Chondrocyte (in vitro differentiated cells): ENCODE data around the gene KLC4. TPM values are rescaled to one million over a fixed set of nuclear protein-coding genes. Genes with fewer than 3 reads are reported as not detected.

Experiments used
- DNase-seq: peaks from one replicate; pipeline ENCODE4 v3.0.0; 2021; ENCODE audit warnings: mixed read lengths, low spot score
- H3K27ac Mint-ChIP-seq: one replicate; pipeline ENCODE4 v1.8.0; 2021; ENCODE audit warnings: mild to moderate bottlenecking, moderate library complexity, mixed read lengths; ENCODE audit not compliant: unreplicated experiment
- H3K27me3 Mint-ChIP-seq: 2 replicates; pipeline ENCODE4 v1.8.0; 2021; ENCODE audit warnings: low read depth, mixed read lengths
- H3K36me3 Mint-ChIP-seq: 2 replicates; pipeline ENCODE4 v1.8.0; 2021; ENCODE audit warnings: low read depth, mixed read lengths
- H3K4me1 Mint-ChIP-seq: 2 replicates; pipeline ENCODE4 v1.8.0; 2021; ENCODE audit warnings: low read depth, mild to moderate bottlenecking, mixed read lengths
- H3K4me3 Mint-ChIP-seq: one replicate; pipeline ENCODE4 v1.8.0; 2021; ENCODE audit warnings: mild to moderate bottlenecking, moderate library complexity, mixed read lengths; ENCODE audit not compliant: unreplicated experiment
- H3K9me3 Mint-ChIP-seq: 2 replicates; pipeline ENCODE4 v1.8.0; 2021; ENCODE audit warnings: low read depth, mixed read lengths
- total RNA-seq: library from RNA; stranded (reverse); gene quantifications from 3 replicates; pipeline ENCODE4 v1.2.1, GENCODE V29; 2021
- TF ChIP-seq, protein P1 (sequence below): fragments of 200-600 bp; sonication (generic); IDR thresholded peaks from 2 replicates; pipeline ENCODE4 v1.5.0; 2021; ENCODE audit warnings: antibody characterized with exemption, mild to moderate bottlenecking, moderate library complexity

Gene KLC4
- total RNA-seq, 1 donor from 2014 or later, result 30.0 TPM

DNA sequence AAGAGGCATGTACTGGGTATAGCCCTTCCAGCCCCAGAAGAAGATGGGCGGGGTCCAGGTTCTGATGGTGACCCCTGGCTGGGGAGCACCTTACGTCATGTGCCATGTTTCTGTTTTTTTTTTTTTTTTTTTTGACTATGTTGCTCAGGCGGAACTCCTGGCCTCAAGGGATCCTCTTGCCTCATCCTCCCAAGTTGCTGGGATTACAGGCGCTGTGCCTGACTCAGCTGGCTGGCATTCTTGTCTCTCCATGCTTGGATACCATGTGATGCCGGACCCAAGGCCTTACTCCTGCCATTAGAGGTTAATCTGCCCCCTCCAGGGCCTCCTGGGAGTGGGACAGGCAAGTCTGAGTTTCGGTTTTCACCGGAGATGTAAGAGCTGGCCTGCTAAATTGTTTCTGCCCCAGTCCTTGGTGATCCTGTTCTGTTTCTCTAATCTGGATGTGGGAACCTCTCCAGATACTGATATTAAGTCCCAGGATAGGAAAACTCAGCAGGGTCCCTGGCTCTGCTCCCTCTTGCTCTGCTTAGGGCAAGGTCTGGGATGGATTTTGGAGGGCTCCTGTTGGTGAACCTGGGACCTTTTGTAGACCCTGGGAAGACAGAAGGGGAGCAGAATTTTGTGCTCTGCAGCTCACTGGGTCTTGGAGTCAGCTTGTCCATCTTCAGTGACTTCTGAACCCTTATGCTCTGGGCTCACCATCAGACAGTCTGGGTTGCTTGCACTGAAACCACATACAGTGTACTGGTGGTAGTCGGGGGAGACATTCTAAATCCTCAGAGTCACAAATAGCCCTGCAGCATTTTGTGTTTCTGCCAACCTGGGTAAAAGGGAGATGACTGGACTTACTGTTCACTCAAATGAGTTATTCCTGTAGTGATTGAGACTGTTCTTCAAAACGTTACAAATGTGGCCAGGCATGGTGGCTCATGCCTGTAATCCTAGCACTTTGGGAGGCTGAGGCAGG, 61.8 kb downstream of the KLC4 start:
- H3K9me3 Mint-ChIP-seq, result no peaks in the 10 kb centered on the region
- H3K4me3 Mint-ChIP-seq, result peak overlapping the region; percentile 28
- TF ChIP-seq, protein P1, sequence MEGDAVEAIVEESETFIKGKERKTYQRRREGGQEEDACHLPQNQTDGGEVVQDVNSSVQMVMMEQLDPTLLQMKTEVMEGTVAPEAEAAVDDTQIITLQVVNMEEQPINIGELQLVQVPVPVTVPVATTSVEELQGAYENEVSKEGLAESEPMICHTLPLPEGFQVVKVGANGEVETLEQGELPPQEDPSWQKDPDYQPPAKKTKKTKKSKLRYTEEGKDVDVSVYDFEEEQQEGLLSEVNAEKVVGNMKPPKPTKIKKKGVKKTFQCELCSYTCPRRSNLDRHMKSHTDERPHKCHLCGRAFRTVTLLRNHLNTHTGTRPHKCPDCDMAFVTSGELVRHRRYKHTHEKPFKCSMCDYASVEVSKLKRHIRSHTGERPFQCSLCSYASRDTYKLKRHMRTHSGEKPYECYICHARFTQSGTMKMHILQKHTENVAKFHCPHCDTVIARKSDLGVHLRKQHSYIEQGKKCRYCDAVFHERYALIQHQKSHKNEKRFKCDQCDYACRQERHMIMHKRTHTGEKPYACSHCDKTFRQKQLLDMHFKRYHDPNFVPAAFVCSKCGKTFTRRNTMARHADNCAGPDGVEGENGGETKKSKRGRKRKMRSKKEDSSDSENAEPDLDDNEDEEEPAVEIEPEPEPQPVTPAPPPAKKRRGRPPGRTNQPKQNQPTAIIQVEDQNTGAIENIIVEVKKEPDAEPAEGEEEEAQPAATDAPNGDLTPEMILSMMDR, result peak; percentile 46
- peaks cover 91% of the 10 kb centered on the region for H3K4me1 Mint-ChIP-seq
- DNase-seq, result peak; percentile 90
- peak overlapping the region; percentile 97 for H3K27ac Mint-ChIP-seq
- H3K27me3 Mint-ChIP-seq, result no peaks in the 10 kb centered on the region
- H3K36me3 Mint-ChIP-seq, result no peaks in the 10 kb centered on the region

DNA sequence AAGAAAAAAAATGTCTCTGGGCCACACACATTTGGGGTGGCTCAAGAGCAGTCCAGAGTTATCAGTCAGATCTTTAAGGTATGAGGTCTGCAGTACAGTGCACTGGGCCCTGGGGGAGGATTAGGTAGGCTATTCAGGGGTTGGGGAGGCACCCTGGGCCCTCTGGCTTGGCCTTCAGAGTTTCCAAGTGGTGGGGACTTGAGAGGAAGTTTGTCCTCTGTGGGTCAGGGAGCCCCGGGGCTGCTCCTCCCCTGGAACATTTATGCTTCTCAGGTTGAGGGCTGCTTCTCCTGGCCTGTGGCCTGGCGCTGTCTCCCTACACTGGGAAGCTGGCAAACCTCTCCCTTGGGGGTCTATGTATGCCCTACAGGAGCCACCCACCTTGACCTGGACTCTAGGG, 62.7 kb downstream of the KLC4 start:
- H3K4me3 Mint-ChIP-seq, result no peak overlapping the region
- TF ChIP-seq, protein P1, result no peak
- no peaks in the 10 kb centered on the region for H3K27me3 Mint-ChIP-seq
- H3K4me1 Mint-ChIP-seq, result peaks cover 89% of the 10 kb centered on the region
- DNase-seq, result peak; percentile 65
- H3K36me3 Mint-ChIP-seq, result no peaks in the 10 kb centered on the region
- no peaks in the 10 kb centered on the region for H3K9me3 Mint-ChIP-seq
- H3K27ac Mint-ChIP-seq, result peak overlapping the region; percentile 97

DNA sequence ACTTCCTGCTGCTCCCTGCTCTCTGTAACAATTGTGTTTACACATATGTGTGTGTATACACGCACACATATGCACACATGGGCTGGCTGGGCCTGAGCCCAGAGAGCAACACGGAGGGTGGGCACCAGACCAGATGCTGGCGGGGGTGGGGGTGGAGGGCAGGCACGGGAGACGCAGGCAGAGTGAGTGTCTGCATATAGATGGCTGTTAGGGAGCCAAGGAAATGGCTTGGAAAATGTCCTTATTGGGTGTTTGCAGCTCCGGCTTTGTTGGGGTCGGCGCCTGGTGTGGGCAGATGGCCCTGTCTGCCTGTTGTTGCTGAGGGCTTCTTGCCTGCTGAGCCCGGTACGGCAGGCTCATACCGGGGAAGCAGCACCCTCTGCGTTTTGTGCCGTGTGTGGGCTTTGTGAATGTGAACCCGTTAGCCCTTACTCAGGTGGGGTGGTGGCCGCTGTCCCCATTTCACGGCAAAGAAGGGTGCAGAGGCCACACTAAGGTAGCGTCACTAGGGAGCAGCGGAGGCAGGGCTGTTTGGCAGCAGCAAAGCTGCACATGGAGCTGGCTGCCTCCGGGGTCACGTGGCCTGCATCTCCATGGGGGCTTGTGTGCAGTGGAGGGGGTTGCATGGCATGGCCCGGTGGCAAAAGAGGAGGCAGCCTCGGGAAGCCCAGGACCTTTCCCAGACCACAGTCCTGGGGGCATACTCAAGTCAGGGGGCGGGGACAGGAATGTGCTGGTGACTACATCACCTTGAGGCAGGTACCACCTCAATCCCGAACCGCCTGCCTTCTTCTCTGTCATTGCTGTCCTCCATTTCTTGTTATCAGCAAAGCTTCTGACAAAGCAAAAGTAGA, 64.3 kb downstream of the KLC4 start:
- peak; percentile 81 for DNase-seq
- H3K4me1 Mint-ChIP-seq, result peaks cover 95% of the 10 kb centered on the region
- H3K27ac Mint-ChIP-seq, result peak overlapping the region; percentile 97
- H3K27me3 Mint-ChIP-seq, result no peaks in the 10 kb centered on the region
- no peaks in the 10 kb centered on the region for H3K36me3 Mint-ChIP-seq
- H3K9me3 Mint-ChIP-seq, result no peaks in the 10 kb centered on the region
- H3K4me3 Mint-ChIP-seq, result no peak overlapping the region
- TF ChIP-seq, protein P1, result no peak

DNA sequence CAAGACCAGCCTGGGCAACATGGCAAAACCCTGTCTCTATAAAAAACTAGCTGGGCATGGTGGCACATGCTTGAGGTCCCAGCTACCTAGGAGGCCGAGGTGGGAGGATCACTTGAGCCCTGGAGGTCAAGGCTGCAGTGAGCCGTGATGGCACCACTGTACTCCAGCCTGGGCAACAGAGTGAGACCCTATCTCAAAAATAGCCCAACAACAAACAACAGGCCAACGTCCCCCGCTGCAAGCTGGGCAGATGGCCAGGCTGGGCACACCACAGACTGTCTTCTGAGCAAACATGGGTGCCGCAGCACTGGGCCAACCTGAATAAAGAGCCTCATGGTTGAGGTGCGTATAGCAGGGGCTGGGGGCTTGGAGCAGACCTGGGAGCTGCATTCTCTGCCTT, 65.0 kb downstream of the KLC4 start:
- Mint-ChIP-seq H3K27ac (peak overlapping the region; percentile 97), H3K4me3 (no peak overlapping the region), H3K4me1 (peaks cover 96% of the 10 kb centered on the region), H3K36me3 (no peaks in the 10 kb centered on the region), H3K27me3 (no peaks in the 10 kb centered on the region), H3K9me3 (no peaks in the 10 kb centered on the region)
- TF ChIP-seq, protein P1, result no peak
- peak; percentile 62 for DNase-seq

Other genes starting within 250 kb of the KLC4 start
- 56.4 to 62.7 TPM (median 58.6 TPM) in 3 replicates for gene RPL7L1, start 180.0 kb upstream of the KLC4 start, total RNA-seq
- gene PTCRA, start 143.6 kb upstream of the KLC4 start, total RNA-seq, result not detected in 3 replicates
- 41.0 to 57.9 TPM (median 45.5 TPM) in 3 replicates for gene CNPY3, start 130.2 kb upstream of the KLC4 start, total RNA-seq
- 0.53 TPM in 1 of 3 replicates, not detected in the others for gene GNMT, start 98.9 kb upstream of the KLC4 start, total RNA-seq
- gene PEX6, start 80.5 kb upstream of the KLC4 start, total RNA-seq, result 16.0 to 30.5 TPM (median 17.0 TPM) in 3 replicates
- gene PPP2R5D, start 75.1 kb upstream of the KLC4 start, total RNA-seq, result 34.0 to 40.4 TPM (median 39.3 TPM) in 3 replicates
- 71.1 to 86.2 TPM (median 71.6 TPM) in 3 replicates for gene MEA1, start 45.7 kb upstream of the KLC4 start, total RNA-seq
- 66.3 to 96.9 TPM (median 90.3 TPM) in 3 replicates for gene KLHDC3, start 45.4 kb upstream of the KLC4 start, total RNA-seq
- gene RRP36, start 38.0 kb upstream of the KLC4 start, total RNA-seq, result 58.6 to 75.2 TPM (median 63.2 TPM) in 3 replicates
- 53.6 to 64.8 TPM (median 54.3 TPM) in 3 replicates for gene CUL7, start 5.8 kb upstream of the KLC4 start, total RNA-seq
- 42.6 to 46.6 TPM (median 42.9 TPM) in 3 replicates for gene MRPL2, start 197 bp upstream of the KLC4 start, total RNA-seq
- 282 to 293 TPM (median 288 TPM) in 3 replicates for gene PTK7, start 16.7 kb downstream of the KLC4 start, total RNA-seq
- gene SRF, start 111.6 kb downstream of the KLC4 start, total RNA-seq, result 42.2 to 43.9 TPM (median 42.7 TPM) in 3 replicates
- 17.5 to 36.6 TPM (median 19.8 TPM) in 3 replicates for gene CUL9, start 122.6 kb downstream of the KLC4 start, total RNA-seq
- 22.8 to 34.1 TPM (median 24.5 TPM) in 3 replicates for gene DNPH1, start 169.8 kb downstream of the KLC4 start, total RNA-seq
- gene TTBK1, start 183.8 kb downstream of the KLC4 start, total RNA-seq, result 0.07 TPM in 1 of 3 replicates, not detected in the others
- not detected in 3 replicates for gene SLC22A7, start 238.6 kb downstream of the KLC4 start, total RNA-seq
- gene CRIP3, start 249.2 kb downstream of the KLC4 start, total RNA-seq, result 0.47 to 0.94 TPM (median 0.72 TPM) in 3 replicates